HG03521 (cell line): ENCODE measurements around the gene SNN.

ENCODE experiments used
- ATAC-seq: cut with Tn5 transposase; IDR thresholded peaks from one replicate; pipeline ENCODE4 v1.9.1; 2021; ENCODE audit warnings: mild to moderate bottlenecking, moderate library complexity; ENCODE audit not compliant: unreplicated experiment

Gene SNN

DNA sequence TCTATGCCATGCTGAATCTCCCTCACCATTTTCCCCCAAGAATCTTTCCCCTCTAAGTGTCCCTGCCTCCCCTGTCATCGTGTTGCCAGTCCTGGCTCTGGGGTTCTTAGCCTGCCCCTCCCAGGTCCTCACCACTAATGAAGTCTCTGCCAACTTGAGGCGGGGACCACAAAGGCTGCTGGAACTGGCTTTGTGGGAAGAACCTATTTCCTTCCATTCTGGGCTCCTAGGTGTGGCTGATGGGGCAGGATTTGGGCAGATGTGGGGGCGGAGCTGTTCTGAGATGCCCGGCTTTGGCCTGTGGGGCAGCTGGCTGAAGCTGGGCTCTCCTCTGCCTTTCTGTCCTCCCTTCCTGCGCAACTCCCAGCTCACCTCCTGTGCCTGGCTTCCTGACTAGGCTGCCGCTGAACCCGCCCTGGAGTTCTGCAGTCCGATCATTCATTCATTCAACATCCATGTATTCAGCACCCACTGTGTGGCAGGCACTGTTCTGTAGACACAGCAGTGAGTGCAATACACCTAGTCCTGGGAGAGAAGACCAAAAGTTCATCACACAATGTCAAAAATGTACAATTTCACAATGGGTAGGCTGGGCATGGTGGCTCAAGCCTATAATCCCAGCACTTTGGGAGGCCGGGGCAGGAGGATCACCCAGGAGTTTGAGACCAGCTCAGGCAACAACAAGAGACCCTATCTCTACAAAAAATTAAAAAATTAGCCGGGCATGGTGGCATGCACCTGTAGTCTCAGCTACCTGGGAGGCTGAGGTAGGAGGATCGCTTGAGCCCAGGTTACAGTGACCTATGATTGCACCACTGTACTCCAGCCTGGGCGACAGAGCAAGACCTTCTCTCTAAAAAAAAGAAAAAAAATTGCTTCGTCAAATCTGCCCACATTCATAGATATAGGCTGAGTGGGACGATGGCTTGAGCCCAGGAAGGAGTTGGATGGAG lies 1.9 kb upstream of the SNN start:
- no peak for ATAC-seq

DNA sequence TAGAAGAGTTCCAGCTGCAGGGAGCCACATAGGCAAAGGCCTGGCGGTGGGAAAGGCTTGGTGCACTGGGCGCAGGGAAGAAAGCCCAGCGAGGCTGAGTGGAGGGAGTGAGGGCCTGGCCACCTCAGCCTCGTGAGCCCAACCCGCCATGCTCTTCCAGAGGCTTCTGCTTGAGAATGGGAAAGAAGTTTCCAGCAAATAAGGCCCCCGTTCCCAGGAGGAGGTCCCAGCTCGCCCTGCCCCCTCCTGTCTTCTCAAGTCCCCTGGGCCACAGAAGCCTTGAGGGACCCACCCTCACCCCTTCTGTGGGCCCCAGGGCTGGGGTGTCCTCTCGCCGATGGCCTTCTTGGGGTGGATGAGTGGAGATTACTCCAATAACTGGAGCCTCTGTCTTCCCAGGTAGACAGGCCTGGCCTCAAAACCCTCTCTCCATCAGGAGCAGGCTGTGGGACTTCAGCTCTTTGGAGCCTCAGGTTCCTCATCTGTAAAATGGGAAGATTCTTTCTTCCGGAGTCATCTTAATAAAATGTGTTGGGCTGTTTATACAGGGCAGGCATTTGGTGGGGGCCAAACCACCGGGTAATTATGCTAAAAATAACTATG lies 933 bp upstream of the SNN start:
- ATAC-seq = no peak

DNA sequence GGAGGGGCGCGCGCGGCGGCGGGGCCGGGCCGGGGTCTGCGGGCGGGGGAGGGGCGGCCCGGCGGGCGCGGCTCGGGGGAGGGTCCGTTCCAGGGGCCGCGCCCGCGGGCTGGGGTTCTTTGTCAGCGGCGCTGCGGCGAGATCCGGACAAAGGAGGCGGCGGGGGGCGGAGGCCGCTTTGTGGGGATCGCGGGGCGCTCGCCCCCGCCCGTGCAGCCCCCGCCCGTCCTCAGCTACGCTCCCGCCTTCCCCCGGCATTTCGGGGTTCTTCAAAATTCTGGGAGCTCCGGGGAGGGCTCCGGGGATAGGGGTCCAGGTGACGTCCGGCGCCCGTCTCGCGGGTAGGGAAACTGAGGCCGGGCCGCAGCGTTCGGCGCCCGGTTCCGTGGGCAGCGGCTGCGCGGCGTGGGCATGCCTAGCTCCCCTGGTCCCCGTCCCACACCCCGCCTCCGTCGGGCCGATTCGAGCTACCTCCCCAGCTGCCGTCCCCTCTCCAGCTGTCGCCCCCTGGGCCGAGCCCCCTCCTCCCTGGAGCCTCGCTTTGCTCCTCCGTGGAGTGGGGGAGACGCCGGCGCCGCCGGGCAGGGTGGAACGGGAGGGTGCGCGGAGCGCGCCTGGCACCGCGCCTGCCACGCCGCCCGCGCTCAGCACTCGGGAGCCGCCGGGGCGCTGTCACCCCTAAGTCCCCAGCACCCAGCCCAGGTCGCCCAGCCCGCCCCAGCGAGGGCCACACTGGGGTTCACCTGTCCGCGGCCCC lies 546 bp downstream of the SNN start:
- no peak for ATAC-seq

DNA sequence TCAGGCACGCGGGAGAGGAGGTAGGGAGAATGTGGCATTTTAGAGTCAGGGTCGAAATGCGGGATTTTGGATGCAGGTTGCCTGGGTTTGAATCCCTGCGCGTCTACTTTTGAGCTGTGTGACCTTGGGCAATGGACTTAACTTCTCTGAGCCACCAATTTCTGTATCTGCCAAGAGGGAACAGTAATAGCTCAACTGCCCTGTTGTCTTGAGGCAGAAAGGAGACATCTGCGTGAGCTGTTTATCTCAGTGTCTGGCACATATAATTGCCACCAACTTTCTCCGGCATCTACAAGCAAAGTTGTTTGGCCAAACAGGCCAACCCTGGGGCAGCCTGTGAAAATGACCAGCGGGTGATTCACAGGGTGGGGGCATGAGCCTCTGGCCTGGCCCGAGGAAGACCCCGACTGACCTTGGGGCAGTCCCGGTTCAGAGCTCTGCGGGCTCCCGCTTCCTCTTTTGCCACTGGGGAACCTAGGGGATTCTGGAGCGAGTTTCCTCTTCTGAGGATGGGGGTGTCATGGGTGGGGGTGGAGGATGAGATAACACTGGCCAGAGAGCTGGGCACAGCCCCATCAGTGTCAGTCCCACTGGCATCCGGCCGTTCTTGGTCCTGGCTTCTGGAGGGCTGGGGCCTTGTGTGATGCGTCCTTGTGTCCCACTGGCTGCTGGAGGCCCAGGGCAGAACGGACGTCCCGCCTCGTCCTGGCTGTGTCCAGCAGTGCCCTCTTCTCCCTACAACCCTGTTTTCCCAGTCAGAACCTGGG lies 1.3 kb downstream of the SNN start:
- no peak for ATAC-seq

DNA sequence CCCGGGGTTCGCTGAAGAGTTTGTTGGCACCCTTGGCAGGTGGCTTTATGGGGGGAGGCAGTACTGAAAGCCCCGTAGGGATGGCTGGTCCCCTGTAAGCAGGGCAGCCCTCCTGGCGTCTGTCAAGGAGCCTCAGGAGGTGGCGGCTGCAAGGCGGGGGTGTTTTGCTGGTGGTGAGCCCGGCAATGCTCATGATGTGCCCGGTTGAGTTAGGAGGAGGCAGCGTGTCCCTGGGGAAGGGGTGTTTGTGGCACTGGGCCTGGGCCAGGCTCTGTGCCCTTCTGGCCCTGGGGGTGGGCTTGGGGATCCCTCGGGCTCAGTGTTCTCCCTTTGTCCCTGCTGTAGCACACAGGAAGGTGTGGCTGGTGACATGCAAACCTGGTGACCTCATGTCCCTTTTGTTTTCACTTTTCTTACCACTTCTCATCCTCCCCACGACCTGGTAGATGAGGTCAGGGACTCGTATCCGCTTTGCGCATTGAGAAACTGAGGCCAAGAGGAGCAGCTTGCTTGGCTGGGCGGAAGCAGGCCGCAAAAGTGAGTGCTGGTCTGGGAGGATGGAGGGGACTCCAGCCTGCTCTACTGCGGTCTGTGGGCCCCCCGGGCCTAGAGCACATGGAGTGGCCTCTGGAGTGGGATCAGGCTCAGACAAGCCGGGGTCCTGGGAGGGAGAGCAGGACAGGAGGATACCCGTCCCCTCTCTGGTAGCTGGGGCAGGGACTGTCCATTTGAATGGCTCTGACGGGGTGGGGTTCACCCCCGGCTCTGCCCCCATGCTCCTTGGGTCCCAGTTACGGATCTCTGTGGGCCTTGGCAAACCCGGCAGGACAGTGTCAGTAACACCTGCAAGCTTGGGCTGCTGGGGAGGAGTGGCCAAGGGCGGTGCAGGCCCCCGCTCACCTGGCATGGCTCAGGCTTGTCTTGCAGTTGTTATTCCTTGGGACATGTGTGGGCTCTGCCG lies 2.2 kb downstream of the SNN start:
- no peak for ATAC-seq

DNA sequence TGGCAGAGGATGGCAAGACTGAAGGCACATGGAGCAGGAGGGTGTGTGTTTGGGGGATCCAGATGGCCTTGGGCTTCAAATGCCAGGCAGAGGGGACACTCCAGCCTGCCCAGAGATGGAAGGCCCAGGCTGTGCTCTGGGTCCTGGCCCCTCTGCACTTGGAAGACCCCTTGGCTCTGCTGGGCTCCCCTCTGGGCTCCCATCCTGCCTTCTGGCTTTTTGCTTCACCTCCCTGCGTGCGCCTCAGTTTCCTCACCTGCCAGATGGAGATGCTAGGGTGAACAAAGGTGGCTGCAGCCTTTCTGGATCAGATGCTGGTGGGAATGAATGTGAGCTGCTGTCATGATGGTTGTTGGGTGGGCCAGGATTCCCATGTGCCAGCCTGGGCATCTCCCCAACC lies 3.0 kb downstream of the SNN start:
- ATAC-seq = no peak

DNA sequence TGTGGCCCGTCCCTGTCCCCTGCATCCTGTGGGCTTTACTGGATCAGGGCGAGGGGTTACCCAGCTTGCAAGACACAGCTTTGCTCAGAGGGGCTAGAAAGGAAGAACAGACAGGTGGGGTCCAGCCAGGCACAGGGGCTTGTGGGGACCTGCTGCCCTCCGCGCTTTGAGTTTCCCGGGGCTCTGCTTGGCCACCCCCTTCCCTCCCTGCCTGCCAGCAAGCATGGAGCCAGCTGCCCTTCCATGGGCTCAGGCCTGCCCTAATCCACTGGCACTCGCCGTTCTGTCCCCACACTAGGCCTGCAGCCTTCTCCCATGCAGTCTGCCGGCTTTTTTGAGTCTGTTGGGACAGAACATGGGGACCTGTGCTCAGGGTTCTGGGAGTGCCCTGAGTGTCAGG lies 3.4 kb downstream of the SNN start:
- no peak for ATAC-seq

DNA sequence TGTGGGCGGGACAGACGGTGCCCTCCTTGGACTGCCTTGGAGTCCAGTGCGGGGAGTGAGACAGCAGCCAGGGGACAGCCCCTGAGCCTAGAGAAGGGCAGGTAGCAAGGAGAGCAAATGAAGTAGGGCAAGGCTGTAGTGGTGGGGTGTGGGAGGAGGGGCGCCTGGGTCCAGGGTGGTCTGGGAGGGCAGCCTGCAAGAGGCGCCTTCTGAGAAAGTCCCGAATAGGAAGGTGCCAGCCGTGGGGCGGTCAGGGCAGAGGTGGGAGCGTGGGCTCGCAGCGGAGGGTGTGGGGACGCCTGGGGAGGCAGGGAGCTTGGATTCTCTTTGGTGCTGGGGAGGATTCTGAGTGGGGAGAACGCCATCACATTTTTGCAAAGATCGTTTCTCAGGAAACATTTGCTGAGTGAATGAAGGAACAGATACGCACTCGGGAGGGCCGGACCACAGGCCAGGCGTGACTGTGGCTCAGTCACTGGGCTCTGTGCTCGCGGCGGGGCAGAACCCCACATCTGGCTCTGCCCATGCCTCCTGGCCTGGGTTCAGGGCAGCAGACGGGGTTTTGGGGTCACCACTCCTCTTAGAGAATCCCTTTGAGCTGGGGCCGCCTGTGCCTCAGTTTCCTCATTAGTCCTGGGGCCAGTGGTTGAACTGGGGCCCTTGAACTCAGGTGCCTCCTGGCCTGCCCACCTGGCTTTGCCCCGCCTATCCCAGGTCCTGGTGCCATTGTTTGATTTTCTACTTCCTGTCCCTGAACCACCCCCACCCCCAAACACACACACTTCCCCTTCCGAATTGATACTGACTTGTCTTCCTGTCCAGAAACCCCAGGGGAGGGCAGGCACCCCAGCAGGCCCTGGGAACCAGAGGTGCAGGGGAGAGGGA lies 4.2 kb downstream of the SNN start:
- no peak for ATAC-seq

DNA sequence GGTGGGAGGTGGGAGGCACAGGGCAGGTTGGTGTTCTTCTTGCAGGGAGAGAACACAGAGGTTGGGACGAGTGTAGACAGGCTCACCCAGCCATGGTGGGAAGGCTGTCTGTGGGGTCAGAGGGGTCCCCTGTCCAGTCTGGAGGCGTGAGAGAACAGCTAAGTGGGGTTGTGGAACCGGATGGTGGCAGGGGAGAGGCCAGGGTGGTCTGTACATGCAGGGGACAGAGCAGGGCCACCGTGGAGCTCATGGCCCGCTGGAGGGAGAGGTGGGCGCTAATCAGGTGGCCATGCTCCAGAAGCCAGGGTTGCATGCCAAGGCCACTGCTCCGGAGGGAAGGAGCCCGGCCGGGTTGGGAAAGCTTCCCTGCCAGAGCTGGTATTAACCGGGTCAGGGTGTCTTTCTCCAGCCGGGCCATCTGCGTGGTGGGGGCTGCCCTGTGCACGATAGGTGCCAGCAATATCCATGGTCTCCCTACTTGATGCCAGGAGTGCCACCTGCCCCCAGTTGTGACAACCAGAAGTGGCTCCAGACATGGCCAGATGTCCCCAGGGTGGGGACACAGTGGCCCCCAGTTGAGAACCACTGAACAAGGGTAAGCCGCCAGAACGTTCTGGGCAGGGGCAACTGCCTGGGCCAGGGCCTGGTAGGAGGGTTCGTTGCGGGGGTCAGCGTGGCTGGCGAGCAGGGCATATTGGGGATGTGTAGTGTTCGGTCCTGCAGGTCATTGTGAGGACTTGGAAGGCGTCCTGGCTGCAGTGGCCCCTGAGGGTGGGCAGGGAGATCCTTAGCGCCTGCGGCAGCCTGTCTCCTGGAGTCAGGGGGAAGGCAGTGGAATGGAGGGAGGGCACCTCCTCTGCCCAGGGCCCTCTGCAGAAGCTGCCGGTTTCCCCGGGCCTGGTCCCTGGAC lies 5.1 kb downstream of the SNN start:
- ATAC-seq = no peak

DNA sequence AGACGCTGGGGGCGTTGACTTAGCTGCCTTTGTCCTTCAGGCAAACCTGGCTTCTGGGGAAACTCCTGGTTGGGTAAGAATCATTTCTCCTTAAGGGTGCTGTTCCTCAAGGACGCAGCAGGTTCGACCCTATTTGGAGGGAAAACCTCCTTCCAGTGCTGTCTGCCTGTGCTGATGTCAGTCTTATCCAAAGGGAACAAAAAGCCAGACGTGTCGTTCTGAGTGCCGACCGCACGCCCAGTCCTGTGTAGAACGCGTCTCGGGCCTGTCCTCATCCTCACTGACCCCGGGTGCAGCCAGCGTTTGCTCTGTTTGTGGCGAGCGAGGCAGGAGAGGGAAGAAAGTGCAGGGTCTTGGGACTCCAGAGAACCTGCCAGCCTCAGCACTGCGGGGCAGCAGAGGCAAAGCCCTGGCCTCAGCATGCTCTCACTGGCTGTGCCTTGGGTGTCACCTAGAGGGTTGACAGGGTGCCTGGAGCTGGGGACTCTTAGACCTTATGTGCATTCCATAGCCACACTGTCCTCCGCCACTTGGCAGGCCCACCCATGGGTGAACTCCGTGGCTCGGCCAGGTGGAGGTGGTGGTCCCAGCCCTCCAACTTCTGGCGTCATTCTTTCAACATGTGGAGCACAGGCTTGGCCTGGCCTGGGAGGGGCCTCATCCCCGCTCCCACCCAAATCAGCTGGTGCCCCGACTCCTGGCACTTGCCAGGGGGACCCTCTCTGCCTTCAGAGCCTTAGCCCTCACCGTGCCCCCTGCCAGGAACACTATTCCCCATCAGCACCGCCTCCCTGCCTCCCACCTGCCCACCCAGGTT lies 6.0 kb downstream of the SNN start:
- no peak for ATAC-seq

DNA sequence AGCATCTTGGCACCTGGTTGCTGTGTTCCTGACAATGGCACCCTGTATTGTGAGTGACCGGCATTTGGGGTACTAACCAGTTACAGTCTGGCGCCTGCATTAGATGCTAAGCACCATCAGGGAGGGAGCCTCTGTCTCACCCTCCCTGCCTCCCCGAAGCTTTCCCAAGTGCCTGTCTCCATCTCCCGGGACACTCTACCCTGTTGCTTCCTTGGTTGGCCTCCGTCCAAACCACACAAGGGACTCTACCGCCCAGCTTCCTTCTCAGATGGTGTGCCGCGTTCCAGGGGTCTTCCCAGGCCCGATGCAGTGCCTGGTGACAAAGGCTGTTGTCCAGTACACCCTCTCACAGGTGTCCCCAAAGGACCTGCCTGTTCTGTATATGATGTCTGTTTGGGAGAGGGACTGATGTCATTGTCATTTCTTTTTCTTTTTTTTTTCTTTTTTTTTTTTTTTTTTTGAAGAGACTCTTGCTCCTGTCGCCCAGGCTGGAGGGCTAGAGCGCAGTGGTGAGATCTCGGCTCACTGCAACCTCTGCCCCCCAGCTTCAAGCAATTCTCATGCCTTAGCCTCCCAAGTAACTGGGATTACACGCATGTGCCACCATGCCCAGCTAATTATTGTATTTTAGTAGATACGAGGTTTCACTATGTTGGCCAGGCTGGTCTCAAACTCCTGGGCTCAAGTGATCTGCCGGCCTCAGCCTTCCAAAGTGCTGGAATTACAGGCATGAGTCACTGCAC lies 6.7 kb downstream of the SNN start:
- ATAC-seq = no peak

DNA sequence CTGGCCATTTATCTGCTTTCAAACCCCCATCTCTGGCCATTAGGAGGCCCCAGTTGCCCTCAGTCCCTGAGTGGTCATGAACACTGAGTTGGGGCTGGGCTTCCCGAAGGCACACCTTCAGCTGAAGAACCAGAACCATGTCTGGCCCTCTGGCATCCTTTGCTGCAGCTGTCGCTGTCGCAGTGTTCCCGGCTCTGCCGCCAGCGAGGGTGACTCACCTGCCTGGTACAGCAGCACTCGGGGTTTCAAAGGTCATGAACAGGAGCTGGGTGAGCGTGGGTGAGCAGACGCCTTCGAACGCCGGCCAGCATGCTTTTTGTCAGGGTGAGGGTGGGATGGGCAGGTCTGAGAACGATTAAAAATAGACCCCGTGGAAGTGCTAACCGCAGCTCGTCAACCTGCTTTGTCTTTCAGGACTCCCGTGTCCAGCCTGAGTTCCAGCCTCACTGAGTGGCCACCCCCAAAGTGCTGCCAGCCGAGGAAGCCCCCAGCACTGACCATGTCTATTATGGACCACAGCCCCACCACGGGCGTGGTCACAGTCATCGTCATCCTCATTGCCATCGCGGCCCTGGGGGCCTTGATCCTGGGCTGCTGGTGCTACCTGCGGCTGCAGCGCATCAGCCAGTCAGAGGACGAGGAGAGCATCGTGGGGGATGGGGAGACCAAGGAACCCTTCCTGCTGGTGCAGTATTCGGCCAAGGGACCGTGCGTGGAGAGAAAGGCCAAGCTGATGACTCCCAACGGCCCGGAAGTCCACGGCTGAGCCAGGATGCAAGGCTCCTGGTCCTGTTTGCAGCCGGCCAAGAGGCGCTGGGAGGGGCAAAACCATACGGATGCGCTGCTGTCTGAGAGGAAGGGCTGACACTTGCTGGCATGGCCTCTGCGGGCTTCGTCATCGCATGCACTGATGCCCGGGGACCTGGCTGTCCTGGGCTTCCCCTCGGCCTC lies 7.6 kb downstream of the SNN start:
- ATAC-seq = no peak

DNA sequence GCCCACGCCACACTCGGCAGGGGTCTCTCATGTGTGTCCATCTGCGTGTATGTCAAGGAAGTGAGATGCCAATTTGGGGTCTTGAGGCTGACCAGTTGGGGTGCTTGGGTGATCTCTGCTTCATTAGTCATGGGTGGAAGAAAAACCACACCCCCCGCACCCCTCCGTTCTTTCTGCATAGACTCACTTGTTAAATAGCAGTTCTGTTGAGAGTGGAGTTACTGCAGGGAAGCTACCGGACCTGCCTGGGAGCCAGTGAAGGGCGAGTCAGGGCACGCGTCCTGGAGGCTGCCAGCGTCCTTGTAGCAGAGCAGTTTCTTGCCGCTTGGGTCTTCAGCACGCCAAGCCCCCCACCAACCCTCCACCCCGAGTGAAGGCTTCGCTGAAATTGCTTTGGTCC lies 8.5 kb downstream of the SNN start:
- ATAC-seq = no peak

DNA sequence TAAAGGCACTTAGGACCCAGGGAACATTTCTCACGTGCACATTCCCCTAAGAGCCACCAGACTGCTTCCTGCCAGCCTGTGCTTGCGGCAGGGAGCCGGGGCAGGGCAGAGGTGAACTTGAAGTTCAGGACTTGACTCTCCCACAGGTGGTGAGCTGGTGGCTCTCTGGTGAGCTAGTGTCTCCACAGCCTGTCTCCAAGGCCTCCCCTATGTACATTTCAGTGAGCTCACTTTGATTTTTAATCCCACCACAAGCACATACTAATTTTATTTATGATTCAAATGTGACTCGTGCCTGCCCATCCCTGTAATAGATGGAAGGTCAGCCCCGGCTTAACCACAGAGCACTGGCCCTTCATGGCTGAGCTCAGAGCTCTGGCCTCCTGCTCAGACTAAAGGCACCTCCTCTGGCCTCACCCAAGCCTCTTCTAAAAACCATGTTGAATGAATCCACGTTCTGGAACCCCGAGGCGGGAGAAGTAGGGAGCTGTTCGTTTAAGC lies 9.2 kb downstream of the SNN start:
- no peak for ATAC-seq
